Mesendoderm (in vitro differentiated cells): Measurements from ENCODE around the gene CRHR2.

Experiments
- DNase-seq: peaks from one replicate; pipeline ENCODE4 v3.0.0; 2013
- H2AK5ac ChIP-seq: 2 replicates; pipeline ENCODE4 v1.6.1; 2013; ENCODE audit warnings: low read length, inconsistent platforms
- H2BK120ac ChIP-seq: 2 replicates; pipeline ENCODE4 v1.6.1; 2013; ENCODE audit warnings: low read depth, mild to moderate bottlenecking, low read length, moderate library complexity, mixed read lengths
- H2BK15ac ChIP-seq: replicated peaks from 2 replicates; pipeline ENCODE4 v1.6.1; 2013; ENCODE audit warnings: low read depth, mild to moderate bottlenecking, moderate library complexity
- H2BK5ac ChIP-seq: 2 replicates; pipeline ENCODE4 v1.6.1; 2013; ENCODE audit warnings: low read length, inconsistent platforms
- H3K18ac ChIP-seq: 2 replicates; pipeline ENCODE4 v1.6.1; 2013; ENCODE audit warnings: mild to moderate bottlenecking, low read length, mixed read lengths
- H3K23ac ChIP-seq: one replicate; pipeline ENCODE4 v1.6.1; 2013; ENCODE audit warnings: low read length
- H3K27ac ChIP-seq: 2 replicates; pipeline ENCODE4 v1.5.1; 2013; ENCODE audit warnings: low read depth, mild to moderate bottlenecking, inconsistent platforms, low read length, moderate library complexity
- H3K27me3 ChIP-seq: 2 replicates; pipeline ENCODE4 v1.6.1; 2013; ENCODE audit warnings: low read length, control low read depth, mild to moderate bottlenecking, inconsistent platforms; ENCODE audit not compliant: insufficient read depth, poor library complexity
- H3K36me3 ChIP-seq: 2 replicates; pipeline ENCODE4 v1.6.1; 2013; ENCODE audit warnings: low read length, inconsistent platforms; ENCODE audit not compliant: control insufficient read depth, insufficient read depth
- H3K4ac ChIP-seq: one replicate; pipeline ENCODE4 v1.6.1; 2013; ENCODE audit warnings: low read depth, mild to moderate bottlenecking, low read length, moderate library complexity
- H3K4me1 ChIP-seq: 2 replicates; pipeline ENCODE4 v1.6.1; 2013; ENCODE audit warnings: low read depth, low read length, inconsistent platforms; ENCODE audit not compliant: control insufficient read depth
- H3K4me2 ChIP-seq: 2 replicates; pipeline ENCODE4 v1.6.1; 2013; ENCODE audit warnings: low read length
- H3K4me3 ChIP-seq: 2 replicates; pipeline ENCODE4 v1.5.1; 2013; ENCODE audit warnings: mild to moderate bottlenecking, low read length
- H3K56ac ChIP-seq: one replicate; pipeline ENCODE4 v1.6.1; 2013; ENCODE audit warnings: low read length
- H3K79me1 ChIP-seq: 2 replicates; pipeline ENCODE4 v1.6.1; 2013; ENCODE audit warnings: low read length, inconsistent platforms
- H3K79me2 ChIP-seq: 2 replicates; pipeline ENCODE4 v1.6.1; 2013; ENCODE audit warnings: mild to moderate bottlenecking, low read length; ENCODE audit not compliant: control insufficient read depth, insufficient read depth
- H3K9ac ChIP-seq: 2 replicates; pipeline ENCODE4 v1.6.1; 2013; ENCODE audit warnings: low read length, inconsistent platforms
- H4K5ac ChIP-seq: one replicate; pipeline ENCODE4 v1.6.1; 2013; ENCODE audit warnings: low read length
- H4K8ac ChIP-seq: one replicate; pipeline ENCODE4 v1.6.1; 2013; ENCODE audit warnings: low read depth, mild to moderate bottlenecking, control low read depth, low read length, moderate library complexity
- WGBS: extraction: QIAGEN DNeasy Blood & Tissue Kit; methylation state at CpG from one replicate; pipeline ENCODE4 v1.1.7; 2013; ENCODE audit warnings: low lambda C conversion rate, missing lambda C conversion rate; ENCODE audit not compliant: insufficient coverage; ENCODE audit errors: extremely low coverage; 5-methylcytosine and 5-hydroxymethylcytosine counted together

The CRHR2 gene

GRCh38 chr7:30617359-30617758 is 64.9 kb downstream of the CRHR2 start:
- Histone ChIP-seq H3K23ac (no peak overlapping the region), H3K4me3 (no peak overlapping the region), H3K4me1 (no peaks in the 10 kb centered on the region), H2BK15ac (no peak overlapping the region), H3K27me3 (no peaks in the 10 kb centered on the region), H2BK5ac (no peak overlapping the region), H3K36me3 (peaks cover 22% of the 10 kb centered on the region), H3K9ac (no peak overlapping the region), H3K56ac (no peak overlapping the region), H3K18ac (no peak overlapping the region), H3K79me2 (peaks cover 13% of the 10 kb centered on the region), H3K4ac (no peak overlapping the region), H2BK120ac (no peak overlapping the region), H3K79me1 (peaks cover 17% of the 10 kb centered on the region), H3K27ac (no peak overlapping the region), H4K8ac (no peak overlapping the region), H2AK5ac (no peak overlapping the region), H4K5ac (no peak overlapping the region), H3K4me2 (no peak overlapping the region)
- WGBS: no CpG with 5 or more reads among the region's 2 CpGs
- no peak for DNase-seq

DNA sequence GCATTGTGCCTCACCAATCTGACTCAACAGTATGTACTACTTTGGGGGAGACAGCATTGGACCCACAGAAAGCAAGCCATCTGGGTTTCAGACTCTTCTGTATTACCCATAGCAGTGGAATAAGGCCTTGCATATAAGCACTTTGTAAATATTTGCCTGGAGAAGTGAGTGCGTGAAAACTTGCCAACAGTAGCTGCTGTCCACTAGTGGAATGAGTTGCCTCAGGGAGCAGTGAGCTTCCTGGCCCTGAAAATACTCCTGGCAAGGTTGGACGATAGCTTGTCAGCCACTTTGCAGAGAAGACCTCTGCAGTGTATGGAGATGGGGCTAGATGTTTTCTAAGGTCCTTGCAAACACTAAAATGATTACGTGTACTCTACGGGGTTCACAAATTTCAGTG is 65.9 kb downstream of the CRHR2 start:
- Histone ChIP-seq H3K36me3 (peaks cover 20% of the 10 kb centered on the region), H4K5ac (no peak overlapping the region), H3K79me2 (peaks cover 13% of the 10 kb centered on the region), H3K27ac (no peak overlapping the region), H3K18ac (no peak overlapping the region), H2BK5ac (no peak overlapping the region), H2BK15ac (no peak overlapping the region), H3K23ac (no peak overlapping the region), H3K4ac (no peak overlapping the region), H2AK5ac (no peak overlapping the region), H3K4me1 (no peaks in the 10 kb centered on the region), H3K4me3 (no peak overlapping the region), H3K9ac (no peak overlapping the region), H3K56ac (no peak overlapping the region), H3K79me1 (peaks cover 17% of the 10 kb centered on the region), H3K27me3 (no peaks in the 10 kb centered on the region), H2BK120ac (no peak overlapping the region), H3K4me2 (no peak overlapping the region), H4K8ac (no peak overlapping the region)
- DNase-seq: no peak
- WGBS: no CpG with 5 or more reads among the region's 4 CpGs

DNA sequence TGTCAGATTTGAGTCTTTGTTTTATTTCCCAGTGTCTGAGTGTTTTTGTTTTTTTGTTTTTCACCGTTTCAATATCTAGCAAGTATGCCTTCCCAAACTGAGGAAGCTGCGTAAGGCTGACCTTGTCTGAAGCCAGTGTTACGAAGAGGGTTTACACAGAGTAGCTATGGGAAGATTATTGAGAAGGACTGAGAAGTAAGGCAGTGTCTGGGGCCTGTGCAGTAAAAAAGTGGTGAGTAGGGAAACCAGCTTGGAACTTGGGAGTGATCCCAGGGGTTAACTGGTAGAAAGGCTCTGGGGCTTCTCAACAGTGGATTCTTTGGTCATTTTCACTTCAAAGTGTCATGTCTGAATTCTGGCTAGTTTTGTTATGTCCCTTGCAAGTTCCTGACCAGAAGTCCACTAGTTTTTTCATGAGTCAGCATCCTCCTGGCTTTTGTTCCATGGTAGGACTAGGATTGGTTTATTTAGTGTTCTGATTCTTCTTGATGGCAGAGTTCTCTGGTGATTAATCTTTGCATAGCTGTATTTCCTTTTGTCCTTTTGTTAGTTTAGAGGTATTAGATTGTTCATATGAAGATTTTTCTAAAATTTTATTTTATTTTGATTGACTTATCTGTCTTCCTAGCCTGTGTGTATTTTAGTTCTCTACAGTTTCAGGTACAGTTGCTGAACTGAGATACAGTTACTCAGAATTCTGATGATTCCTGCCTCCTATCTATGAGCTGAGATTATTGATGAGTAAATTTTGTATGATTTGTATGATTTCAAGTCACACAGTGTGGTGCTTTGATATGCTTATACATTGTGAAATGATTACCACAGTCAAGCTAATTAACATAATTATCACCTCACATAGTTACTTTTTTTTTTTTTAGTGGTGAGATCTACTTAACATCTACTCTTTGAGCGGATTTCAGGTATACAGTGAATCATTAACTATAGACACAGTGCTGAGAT is 68.6 kb downstream of the CRHR2 start:
- Histone ChIP-seq H3K4me3 (no peak overlapping the region), H2BK5ac (no peak overlapping the region), H3K79me2 (peaks cover 13% of the 10 kb centered on the region), H3K79me1 (peaks cover 17% of the 10 kb centered on the region), H3K56ac (no peak overlapping the region), H3K36me3 (peaks cover 20% of the 10 kb centered on the region), H2AK5ac (no peak overlapping the region), H3K27me3 (no peaks in the 10 kb centered on the region), H3K4me2 (no peak overlapping the region), H4K5ac (no peak overlapping the region), H4K8ac (no peak overlapping the region), H3K18ac (no peak overlapping the region), H2BK15ac (no peak overlapping the region), H3K27ac (no peak overlapping the region), H3K4me1 (no peaks in the 10 kb centered on the region), H3K4ac (no peak overlapping the region), H3K9ac (no peak overlapping the region), H2BK120ac (no peak overlapping the region), H3K23ac (no peak overlapping the region)
- WGBS: no CpG with 5 or more reads among the region's 4 CpGs
- no peak for DNase-seq

DNA sequence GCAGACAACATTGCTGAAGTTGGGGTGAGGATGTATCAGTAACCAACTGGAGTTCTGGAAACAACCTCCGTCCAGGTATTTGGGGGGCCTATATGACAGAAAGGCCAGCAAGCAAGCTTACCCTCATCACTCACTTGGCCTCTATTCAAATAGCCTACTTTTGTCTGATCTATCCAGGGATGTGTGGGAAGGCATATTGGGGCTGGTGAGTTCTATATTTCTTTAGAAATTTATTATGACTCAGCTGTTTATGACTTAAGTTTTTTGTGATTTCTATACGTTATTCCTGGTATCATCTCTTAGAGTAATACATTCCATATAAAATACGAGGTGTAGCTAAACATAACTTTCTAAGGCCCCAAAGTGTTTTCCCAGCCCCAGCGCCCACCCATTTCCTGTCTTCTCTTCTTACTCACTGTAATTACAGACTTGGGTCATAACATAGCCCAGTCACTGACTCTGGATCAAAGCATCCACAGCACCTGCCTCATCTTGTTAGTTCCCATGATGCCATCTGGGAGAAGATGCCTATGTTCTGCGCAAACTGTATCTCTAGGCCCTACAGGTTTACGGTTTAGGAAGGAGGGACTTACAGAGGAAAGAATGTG is 69.5 kb downstream of the CRHR2 start:
- no peak overlapping the region for H3K9ac ChIP-seq
- no peak overlapping the region for H2BK120ac ChIP-seq
- no peak overlapping the region for H2AK5ac ChIP-seq
- DNase-seq: no peak
- H3K23ac ChIP-seq: no peak overlapping the region
- H3K4me3 ChIP-seq: no peak overlapping the region
- no peaks in the 10 kb centered on the region for H3K27me3 ChIP-seq
- no peak overlapping the region for H3K4ac ChIP-seq
- H3K36me3 ChIP-seq: peaks cover 19% of the 10 kb centered on the region
- no peak overlapping the region for H4K8ac ChIP-seq
- no peak overlapping the region for H4K5ac ChIP-seq
- no peak overlapping the region for H2BK5ac ChIP-seq
- WGBS: no CpG with 5 or more reads among the region's 6 CpGs
- H3K18ac ChIP-seq: no peak overlapping the region
- H3K79me2 ChIP-seq: peaks cover 15% of the 10 kb centered on the region
- no peak overlapping the region for H3K56ac ChIP-seq
- peaks cover 18% of the 10 kb centered on the region for H3K79me1 ChIP-seq
- H3K27ac ChIP-seq: no peak overlapping the region
- H2BK15ac ChIP-seq: no peak overlapping the region
- H3K4me1 ChIP-seq: no peaks in the 10 kb centered on the region
- no peak overlapping the region for H3K4me2 ChIP-seq

DNA sequence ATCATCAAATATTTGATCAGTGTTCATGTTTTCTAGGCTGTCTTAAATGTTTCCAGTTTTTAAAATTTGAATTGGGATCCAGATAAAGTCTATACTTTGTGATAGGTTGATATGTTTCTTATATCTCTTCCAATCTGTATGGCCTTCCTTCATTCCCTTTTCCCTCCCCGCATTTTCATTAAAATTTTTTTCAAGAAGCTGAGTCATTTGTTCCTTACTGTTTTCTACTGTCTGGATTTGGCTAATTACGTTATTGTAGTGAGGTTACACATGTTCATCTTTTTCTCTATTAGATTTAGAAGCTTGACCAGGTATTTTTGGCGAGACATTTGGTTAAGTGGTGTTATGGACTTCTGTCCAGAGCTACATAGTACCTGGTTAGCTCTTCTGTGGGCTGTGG is 76.4 kb downstream of the CRHR2 start:
- Histone ChIP-seq H3K36me3 (peaks cover 7% of the 10 kb centered on the region), H3K79me2 (peaks cover 8% of the 10 kb centered on the region), H3K4me1 (no peaks in the 10 kb centered on the region), H2BK15ac (no peak overlapping the region), H3K9ac (no peak overlapping the region), H3K23ac (no peak overlapping the region), H4K5ac (no peak overlapping the region), H3K27me3 (no peaks in the 10 kb centered on the region), H2BK120ac (no peak overlapping the region), H3K4me3 (no peak overlapping the region), H4K8ac (no peak overlapping the region), H3K4ac (no peak overlapping the region), H3K4me2 (no peak overlapping the region), H3K27ac (no peak overlapping the region), H3K56ac (no peak overlapping the region), H2BK5ac (no peak overlapping the region), H2AK5ac (no peak overlapping the region), H3K79me1 (peaks cover 4% of the 10 kb centered on the region), H3K18ac (no peak overlapping the region)
- DNase-seq: no peak
- no CpG with 5 or more reads among the region's 3 CpGs for WGBS
